ENCODE measurements around the gene ZNF777.
"Not testable (repeated sequence)": the region's sequence is repeated elsewhere in the genome, so short reads cannot be mapped to it uniquely, and the experiment has no call there.

DNA sequence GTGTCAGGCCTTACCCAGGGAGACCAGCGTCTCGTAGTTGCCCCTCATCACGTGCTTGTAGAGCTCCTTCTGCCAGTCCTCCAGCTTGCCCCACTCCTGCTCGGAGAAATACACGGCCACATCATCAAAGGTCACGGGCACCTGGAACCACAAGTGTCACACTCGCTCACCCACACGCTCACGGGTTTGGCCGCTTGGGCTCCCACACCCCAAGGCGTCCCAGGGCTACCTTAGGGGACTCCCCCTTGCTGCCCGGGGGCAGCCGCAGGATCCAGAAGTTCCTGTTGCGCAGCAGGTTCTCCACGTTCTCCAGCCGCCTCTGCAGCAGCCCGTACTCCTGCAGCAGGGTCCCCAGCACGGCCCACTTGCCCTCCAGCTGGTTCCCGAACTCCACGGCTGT is 33.1 kb upstream of the ZNF777 start:
- TF ChIP-seq, protein P1, sequence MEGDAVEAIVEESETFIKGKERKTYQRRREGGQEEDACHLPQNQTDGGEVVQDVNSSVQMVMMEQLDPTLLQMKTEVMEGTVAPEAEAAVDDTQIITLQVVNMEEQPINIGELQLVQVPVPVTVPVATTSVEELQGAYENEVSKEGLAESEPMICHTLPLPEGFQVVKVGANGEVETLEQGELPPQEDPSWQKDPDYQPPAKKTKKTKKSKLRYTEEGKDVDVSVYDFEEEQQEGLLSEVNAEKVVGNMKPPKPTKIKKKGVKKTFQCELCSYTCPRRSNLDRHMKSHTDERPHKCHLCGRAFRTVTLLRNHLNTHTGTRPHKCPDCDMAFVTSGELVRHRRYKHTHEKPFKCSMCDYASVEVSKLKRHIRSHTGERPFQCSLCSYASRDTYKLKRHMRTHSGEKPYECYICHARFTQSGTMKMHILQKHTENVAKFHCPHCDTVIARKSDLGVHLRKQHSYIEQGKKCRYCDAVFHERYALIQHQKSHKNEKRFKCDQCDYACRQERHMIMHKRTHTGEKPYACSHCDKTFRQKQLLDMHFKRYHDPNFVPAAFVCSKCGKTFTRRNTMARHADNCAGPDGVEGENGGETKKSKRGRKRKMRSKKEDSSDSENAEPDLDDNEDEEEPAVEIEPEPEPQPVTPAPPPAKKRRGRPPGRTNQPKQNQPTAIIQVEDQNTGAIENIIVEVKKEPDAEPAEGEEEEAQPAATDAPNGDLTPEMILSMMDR (IDR thresholded peaks at IDR 0.05) = not testable (repeated sequence)
- TF ChIP-seq POLR2A (IDR thresholded peaks at IDR 0.05) = not testable (repeated sequence)
